Measurements from ENCODE around the gene APP. TPM values are rescaled to one million over a fixed set of nuclear protein-coding genes. Genes with fewer than 3 reads are reported as not detected.

APP gene
- total RNA-seq, 1 experiment from 2014 or later: 266 TPM

GRCh38 chr21:25967181-25967900 is 203.2 kb downstream of the APP start:
- H3K4me1 ChIP-seq (ENCODE audit: insufficient read depth, low read length): peaks cover 63% of the 10 kb centered on the region
- intact Hi-C loops (cut with micrococcal nuclease): loop anchor here (5.0 kb wide), 1 partner anchor 70 kb away; no protein-coding TSS in a partner anchor
- TF ChIP-seq CTCF (conservative IDR thresholded peaks at IDR 0.05; ENCODE audit: low read depth, low read length) (no peak), EZH2 (IDR thresholded peaks at IDR 0.05; ENCODE audit: low read length, unreplicated experiment) (no peak)
- H3K9me2 ChIP-seq (replicated peaks; ENCODE audit: low read length): no peaks in the 10 kb centered on the region
- H4K20me1 ChIP-seq (ENCODE audit: low read length): 0 out of 2 replicates have a peak, but pooled peaks cover 3% of the 10 kb centered on the region
- no peaks in the 10 kb centered on the region for H3K27me3 ChIP-seq (ENCODE audit: low read length)
- peaks cover 12% of the 10 kb centered on the region for H3K36me3 ChIP-seq (ENCODE audit: low read depth, low read length)
- DNase-seq (no peak), ATAC-seq (0 out of 2 replicates have a peak, but pooled peaks have one; percentile 8)
- no peak overlapping the region for H3K4me3 ChIP-seq (ENCODE audit: low read length)
- POLR2A ChIA-PET (ENCODE audit: unreplicated experiment): no interaction called here
- no peaks in the 10 kb centered on the region for H3K9me3 ChIP-seq (ENCODE audit: low read length)
- peaks cover 11% of the 10 kb centered on the region for H3F3A ChIP-seq (ENCODE audit: low read length, unreplicated experiment)
- CTCF ChIA-PET: interaction anchor here (0.6 kb wide), 1 partner anchor 13 kb away, joined by 4 read pairs; no protein-coding TSS in a partner anchor
- peak overlapping the region; percentile 60; the same call in 1 of the 2 replicates for H3K4me2 ChIP-seq (ENCODE audit: low read length)
- H3K79me2 ChIP-seq (ENCODE audit: low read length): peaks cover 2% of the 10 kb centered on the region; the same call in 1 of the 2 replicates
- no peak overlapping the region for H3K9ac ChIP-seq (ENCODE audit: low read length)
- H3K27ac ChIP-seq (ENCODE audit: low read length): peak overlapping the region; percentile 70
- no peak overlapping the region for H2AFZ ChIP-seq (ENCODE audit: low read length)
- BruUV-seq (replicated peaks): no TSS peak

GRCh38 chr21:25965951-25966707 is 204.4 kb downstream of the APP start:
- H4K20me1 ChIP-seq (ENCODE audit: low read length): 0 out of 2 replicates have a peak, but pooled peaks cover 3% of the 10 kb centered on the region
- no peaks in the 10 kb centered on the region for H3K9me3 ChIP-seq (ENCODE audit: low read length)
- peaks cover 11% of the 10 kb centered on the region for H3F3A ChIP-seq (ENCODE audit: low read length, unreplicated experiment)
- peak overlapping the region; percentile 70 for H3K27ac ChIP-seq (ENCODE audit: low read length)
- no peak overlapping the region for H3K4me3 ChIP-seq (ENCODE audit: low read length)
- H3K9ac ChIP-seq (ENCODE audit: low read length): 0 out of 2 replicates have a peak overlapping the region, but pooled peaks have one; percentile 6
- TF ChIP-seq EZH2 (IDR thresholded peaks at IDR 0.05; ENCODE audit: low read length, unreplicated experiment): no peak
- no peak for TF ChIP-seq EZH2phosphoT487 (IDR thresholded peaks at IDR 0.05; ENCODE audit: borderline replicate concordance, low read length)
- TF ChIP-seq CTCF (conservative IDR thresholded peaks at IDR 0.05; ENCODE audit: low read depth, low read length): no peak
- H2AFZ ChIP-seq (ENCODE audit: low read length): no peak overlapping the region
- H3K9me2 ChIP-seq (replicated peaks; ENCODE audit: low read length): no peaks in the 10 kb centered on the region
- H3K36me3 ChIP-seq (ENCODE audit: low read depth, low read length): peaks cover 3% of the 10 kb centered on the region; the same call in 1 of the 2 replicates
- DNase-seq (peak; percentile 84), ATAC-seq (peak; percentile 46)
- CTCF ChIA-PET: interaction anchor here (0.6 kb wide), 1 partner anchor 12 kb away, joined by 4 read pairs; no protein-coding TSS in a partner anchor
- POLR2A ChIA-PET (ENCODE audit: unreplicated experiment): no interaction called here
- intact Hi-C loops (cut with micrococcal nuclease): loop anchor here (5.0 kb wide), 1 partner anchor 69 kb away; no protein-coding TSS in a partner anchor
- peaks cover 63% of the 10 kb centered on the region for H3K4me1 ChIP-seq (ENCODE audit: insufficient read depth, low read length)
- H3K4me2 ChIP-seq (ENCODE audit: low read length): peak overlapping the region; percentile 60
- no peaks in the 10 kb centered on the region for H3K27me3 ChIP-seq (ENCODE audit: low read length)
- BruUV-seq (replicated peaks): no TSS peak
- peaks cover 5% of the 10 kb centered on the region; the same call in 1 of the 2 replicates for H3K79me2 ChIP-seq (ENCODE audit: low read length)

All from PC-3 (cell line).